HepG2 (cell line): ENCODE data around the gene ADGRD1. TPM values are rescaled to one million over a fixed set of nuclear protein-coding genes. Genes with fewer than 3 reads are reported as not detected.
A peak's percentile ranks its signal among the peaks of the same experiment; 100 is the strongest.

ENCODE experiments used
- ARHGAP35 ChIP-seq: sonication (generic); formaldehyde crosslinking; IDR thresholded peaks from 2 replicates; pipeline ENCODE4 v1.9.0; 2022; ENCODE audit warnings: mild to moderate bottlenecking, inconsistent platforms, moderate library complexity, missing genetic modification reagents, borderline replicate concordance
- HMG20A ChIP-seq: IDR thresholded peaks from 2 replicates; pipeline ENCODE4 v1.6.1; 2016; ENCODE audit warnings: borderline replicate concordance
- JUN ChIP-seq: sonication (generic); formaldehyde crosslinking; IDR thresholded peaks from 2 replicates; pipeline ENCODE4 v1.4.0; 2020; ENCODE audit warnings: mild to moderate bottlenecking, missing genetic modification reagents
- KDM5B ChIP-seq: sonication (generic); formaldehyde crosslinking; IDR thresholded peaks from 2 replicates; pipeline ENCODE4 v1.4.0; 2020; ENCODE audit warnings: missing genetic modification reagents, mild to moderate bottlenecking, borderline replicate concordance
- KLF16 ChIP-seq, 2 experiments: sonication (generic) in 1 of 2; formaldehyde crosslinking in 1 of 2; IDR thresholded peaks; 2 replicates each; pipeline versions ENCODE4 v1.6.1 to v1.8.0; 2016 to 2023; ENCODE audit warnings: missing genetic modification reagents in 2 of 2, missing compliant biosample characterization in 1 of 2
- MXI1 ChIP-seq: IDR thresholded peaks from 3 replicates; pipeline ENCODE4 v1.6.1; 2012; ENCODE audit warnings: low read depth, low read length, inconsistent platforms, borderline replicate concordance
- PPARG ChIP-seq: conservative IDR thresholded peaks from 2 replicates; pipeline ENCODE4 v1.6.1; 2016; ENCODE audit warnings: missing biosample characterization, missing genetic modification reagents
- SATB2 ChIP-seq: sonication (generic); formaldehyde crosslinking; IDR thresholded peaks from 2 replicates; pipeline ENCODE4 v1.5.0; 2020; ENCODE audit warnings: missing genetic modification reagents
- SOX5 ChIP-seq: IDR thresholded peaks from 2 replicates; pipeline ENCODE4 v1.6.1; 2016; ENCODE audit warnings: borderline replicate concordance
- TEAD3 ChIP-seq: optimal IDR thresholded peaks from 2 replicates; pipeline ENCODE3; 2016; ENCODE audit warnings: borderline replicate concordance
- ZBTB20 ChIP-seq: sonication (generic); formaldehyde crosslinking; IDR thresholded peaks from 2 replicates; pipeline ENCODE4 v1.8.1; 2023; ENCODE audit warnings: missing genetic modification reagents, low read depth, mild to moderate bottlenecking, borderline replicate concordance
- ZNF12 ChIP-seq: sonication (generic); formaldehyde crosslinking; IDR thresholded peaks from 2 replicates; pipeline ENCODE4 v1.5.0; 2020; ENCODE audit warnings: missing genetic modification reagents
- ZNF292 ChIP-seq: sonication (generic); formaldehyde crosslinking; IDR thresholded peaks from 2 replicates; pipeline ENCODE4 v1.8.1; 2022; ENCODE audit warnings: mild to moderate bottlenecking, low read depth, missing genetic modification reagents, borderline replicate concordance
- ZNF589 ChIP-seq: sonication (generic); formaldehyde crosslinking; conservative IDR thresholded peaks from 2 replicates; pipeline ENCODE4 v1.8.0; 2022; ENCODE audit warnings: mild to moderate bottlenecking, moderate library complexity, missing genetic modification reagents
- polyA plus RNA-seq, 8 experiments: library from polyadenylated mRNA; depleted of rRNA in 3 of 8; stranded (reverse) in 7 of 8; unstranded in 1 of 8; fragments of >200 nt; fragmentation: Illumina TruSeq in 4 of 8; extraction: Trizol in 4 of 8; gene quantifications; 2 replicates each; pipeline versions ENCODE4 v1.2.1 to v1.2.3, GENCODE V29; 2011 to 2016; ENCODE audit warnings: low read depth in 4 of 8, missing spikeins in 1 of 8, mixed read lengths in 1 of 8; ENCODE audit not compliant: insufficient read depth in 1 of 8
- total RNA-seq, 5 experiments: library from RNA; depleted of rRNA; stranded (reverse); fragments of >200 nt; fragmentation: Illumina TruSeq; extraction: Trizol; gene quantifications; 2 replicates each; pipeline ENCODE4 v1.2.3, GENCODE V29; 2016; ENCODE audit warnings: low read depth in 1 of 5
- TF ChIP-seq, protein P1 (sequence below): sonication (generic); formaldehyde crosslinking; conservative IDR thresholded peaks from 2 replicates; pipeline ENCODE4 v1.4.0; 2020; ENCODE audit warnings: missing genetic modification reagents
- TF ChIP-seq, protein P2 (sequence below): sonication (generic); formaldehyde crosslinking; IDR thresholded peaks from 2 replicates; pipeline ENCODE4 v1.9.0; 2022; ENCODE audit warnings: missing genetic modification reagents, mild to moderate bottlenecking, borderline replicate concordance
- TF ChIP-seq, protein P3 (sequence below): sonication (generic); formaldehyde crosslinking; IDR thresholded peaks from 2 replicates; pipeline ENCODE4 v1.8.0; 2022; ENCODE audit warnings: mild to moderate bottlenecking, missing genetic modification reagents, moderate library complexity
- TF ChIP-seq, protein P4 (sequence below): sonication (generic); formaldehyde crosslinking; IDR thresholded peaks from 2 replicates; pipeline ENCODE4 v1.9.0; 2021; ENCODE audit warnings: mild to moderate bottlenecking, missing genetic modification reagents

ADGRD1 gene
- total and polyA plus RNA-seq, 2 of the 13 experiments (the other 11 are each of a cell fraction or from before 2014, with no cell fraction given), result 0.46 to 12.4 TPM

- peak; percentile 60; the same call in 1 of the 2 replicates for TF ChIP-seq ZNF589 (CRISPR knock-in tag)
- TF ChIP-seq SATB2 (CRISPR knock-in tag), result no peak
- TF ChIP-seq ARHGAP35, result no peak
- TF ChIP-seq PPARG (CRISPR knock-in tag), result no peak
- TF ChIP-seq, protein P1, sequence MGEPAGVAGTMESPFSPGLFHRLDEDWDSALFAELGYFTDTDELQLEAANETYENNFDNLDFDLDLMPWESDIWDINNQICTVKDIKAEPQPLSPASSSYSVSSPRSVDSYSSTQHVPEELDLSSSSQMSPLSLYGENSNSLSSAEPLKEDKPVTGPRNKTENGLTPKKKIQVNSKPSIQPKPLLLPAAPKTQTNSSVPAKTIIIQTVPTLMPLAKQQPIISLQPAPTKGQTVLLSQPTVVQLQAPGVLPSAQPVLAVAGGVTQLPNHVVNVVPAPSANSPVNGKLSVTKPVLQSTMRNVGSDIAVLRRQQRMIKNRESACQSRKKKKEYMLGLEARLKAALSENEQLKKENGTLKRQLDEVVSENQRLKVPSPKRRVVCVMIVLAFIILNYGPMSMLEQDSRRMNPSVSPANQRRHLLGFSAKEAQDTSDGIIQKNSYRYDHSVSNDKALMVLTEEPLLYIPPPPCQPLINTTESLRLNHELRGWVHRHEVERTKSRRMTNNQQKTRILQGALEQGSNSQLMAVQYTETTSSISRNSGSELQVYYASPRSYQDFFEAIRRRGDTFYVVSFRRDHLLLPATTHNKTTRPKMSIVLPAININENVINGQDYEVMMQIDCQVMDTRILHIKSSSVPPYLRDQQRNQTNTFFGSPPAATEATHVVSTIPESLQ (CRISPR knock-in tag), result peak; percentile 36; the same call in 1 of the 2 replicates
- peak; percentile 64 for TF ChIP-seq TEAD3 (CRISPR knock-in tag)
- peak; percentile 90 for TF ChIP-seq SOX5 (CRISPR knock-in tag)
- peak; percentile 90; the same call in 1 of the 2 replicates for TF ChIP-seq ZBTB20 (CRISPR knock-in tag)
- peak; percentile 68; the same call in 1 of the 2 replicates for TF ChIP-seq HMG20A
- TF ChIP-seq ZNF292 (CRISPR knock-in tag), result peak; percentile 78; the same call in 1 of the 2 replicates
- peak; percentile 66; the same call in 1 of the 3 replicates for TF ChIP-seq MXI1
- peak; percentile 77 for TF ChIP-seq JUN (CRISPR knock-in tag)
- TF ChIP-seq, protein P2, sequence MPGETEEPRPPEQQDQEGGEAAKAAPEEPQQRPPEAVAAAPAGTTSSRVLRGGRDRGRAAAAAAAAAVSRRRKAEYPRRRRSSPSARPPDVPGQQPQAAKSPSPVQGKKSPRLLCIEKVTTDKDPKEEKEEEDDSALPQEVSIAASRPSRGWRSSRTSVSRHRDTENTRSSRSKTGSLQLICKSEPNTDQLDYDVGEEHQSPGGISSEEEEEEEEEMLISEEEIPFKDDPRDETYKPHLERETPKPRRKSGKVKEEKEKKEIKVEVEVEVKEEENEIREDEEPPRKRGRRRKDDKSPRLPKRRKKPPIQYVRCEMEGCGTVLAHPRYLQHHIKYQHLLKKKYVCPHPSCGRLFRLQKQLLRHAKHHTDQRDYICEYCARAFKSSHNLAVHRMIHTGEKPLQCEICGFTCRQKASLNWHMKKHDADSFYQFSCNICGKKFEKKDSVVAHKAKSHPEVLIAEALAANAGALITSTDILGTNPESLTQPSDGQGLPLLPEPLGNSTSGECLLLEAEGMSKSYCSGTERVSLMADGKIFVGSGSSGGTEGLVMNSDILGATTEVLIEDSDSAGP (CRISPR knock-in tag), result peak; percentile 39
- TF ChIP-seq ZNF12 (CRISPR knock-in tag), result 0 out of 2 replicates have a peak, but pooled peaks have one; percentile 54
- peak; percentile 60; the same call in 1 of the 2 replicates for TF ChIP-seq KDM5B (CRISPR knock-in tag)
- peak in 1 of 2 experiments; percentile 80; a peak in 2 of 4 replicates for TF ChIP-seq KLF16 (CRISPR knock-in tag; IDR thresholded peaks at IDR 0.05)
- TF ChIP-seq, protein P3, sequence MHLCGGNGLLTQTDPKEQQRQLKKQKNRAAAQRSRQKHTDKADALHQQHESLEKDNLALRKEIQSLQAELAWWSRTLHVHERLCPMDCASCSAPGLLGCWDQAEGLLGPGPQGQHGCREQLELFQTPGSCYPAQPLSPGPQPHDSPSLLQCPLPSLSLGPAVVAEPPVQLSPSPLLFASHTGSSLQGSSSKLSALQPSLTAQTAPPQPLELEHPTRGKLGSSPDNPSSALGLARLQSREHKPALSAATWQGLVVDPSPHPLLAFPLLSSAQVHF (CRISPR knock-in tag), result no peak; the same call in 1 of the 2 replicates
- TF ChIP-seq, protein P4, sequence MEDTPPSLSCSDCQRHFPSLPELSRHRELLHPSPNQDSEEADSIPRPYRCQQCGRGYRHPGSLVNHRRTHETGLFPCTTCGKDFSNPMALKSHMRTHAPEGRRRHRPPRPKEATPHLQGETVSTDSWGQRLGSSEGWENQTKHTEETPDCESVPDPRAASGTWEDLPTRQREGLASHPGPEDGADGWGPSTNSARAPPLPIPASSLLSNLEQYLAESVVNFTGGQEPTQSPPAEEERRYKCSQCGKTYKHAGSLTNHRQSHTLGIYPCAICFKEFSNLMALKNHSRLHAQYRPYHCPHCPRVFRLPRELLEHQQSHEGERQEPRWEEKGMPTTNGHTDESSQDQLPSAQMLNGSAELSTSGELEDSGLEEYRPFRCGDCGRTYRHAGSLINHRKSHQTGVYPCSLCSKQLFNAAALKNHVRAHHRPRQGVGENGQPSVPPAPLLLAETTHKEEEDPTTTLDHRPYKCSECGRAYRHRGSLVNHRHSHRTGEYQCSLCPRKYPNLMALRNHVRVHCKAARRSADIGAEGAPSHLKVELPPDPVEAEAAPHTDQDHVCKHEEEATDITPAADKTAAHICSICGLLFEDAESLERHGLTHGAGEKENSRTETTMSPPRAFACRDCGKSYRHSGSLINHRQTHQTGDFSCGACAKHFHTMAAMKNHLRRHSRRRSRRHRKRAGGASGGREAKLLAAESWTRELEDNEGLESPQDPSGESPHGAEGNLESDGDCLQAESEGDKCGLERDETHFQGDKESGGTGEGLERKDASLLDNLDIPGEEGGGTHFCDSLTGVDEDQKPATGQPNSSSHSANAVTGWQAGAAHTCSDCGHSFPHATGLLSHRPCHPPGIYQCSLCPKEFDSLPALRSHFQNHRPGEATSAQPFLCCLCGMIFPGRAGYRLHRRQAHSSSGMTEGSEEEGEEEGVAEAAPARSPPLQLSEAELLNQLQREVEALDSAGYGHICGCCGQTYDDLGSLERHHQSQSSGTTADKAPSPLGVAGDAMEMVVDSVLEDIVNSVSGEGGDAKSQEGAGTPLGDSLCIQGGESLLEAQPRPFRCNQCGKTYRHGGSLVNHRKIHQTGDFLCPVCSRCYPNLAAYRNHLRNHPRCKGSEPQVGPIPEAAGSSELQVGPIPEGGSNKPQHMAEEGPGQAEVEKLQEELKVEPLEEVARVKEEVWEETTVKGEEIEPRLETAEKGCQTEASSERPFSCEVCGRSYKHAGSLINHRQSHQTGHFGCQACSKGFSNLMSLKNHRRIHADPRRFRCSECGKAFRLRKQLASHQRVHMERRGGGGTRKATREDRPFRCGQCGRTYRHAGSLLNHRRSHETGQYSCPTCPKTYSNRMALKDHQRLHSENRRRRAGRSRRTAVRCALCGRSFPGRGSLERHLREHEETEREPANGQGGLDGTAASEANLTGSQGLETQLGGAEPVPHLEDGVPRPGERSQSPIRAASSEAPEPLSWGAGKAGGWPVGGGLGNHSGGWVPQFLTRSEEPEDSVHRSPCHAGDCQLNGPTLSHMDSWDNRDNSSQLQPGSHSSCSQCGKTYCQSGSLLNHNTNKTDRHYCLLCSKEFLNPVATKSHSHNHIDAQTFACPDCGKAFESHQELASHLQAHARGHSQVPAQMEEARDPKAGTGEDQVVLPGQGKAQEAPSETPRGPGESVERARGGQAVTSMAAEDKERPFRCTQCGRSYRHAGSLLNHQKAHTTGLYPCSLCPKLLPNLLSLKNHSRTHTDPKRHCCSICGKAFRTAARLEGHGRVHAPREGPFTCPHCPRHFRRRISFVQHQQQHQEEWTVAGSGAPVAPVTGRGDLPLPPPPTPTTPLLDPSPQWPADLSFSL, result peak; percentile 80
These were observed 33.5 kb upstream of the ADGRD1 start (continued) for GRCh38 chr12:130920119-130920703.
